Activated B cell treated with CpG ODN at 0.5 μM for 24 hours (primary cell): ENCODE results near the gene HSDL2. TPM values are rescaled to one million over a fixed set of nuclear protein-coding genes. Genes with fewer than 3 reads are reported as not detected.

Source experiments
- ATAC-seq: fragments of 200-7000 bp; cut with Tn5 transposase; one replicate; pipeline ENCODE4 v1.10.0; 2021; ENCODE audit warnings: low read depth, mild to moderate bottlenecking, moderate library complexity
- CTCF ChIA-PET: fragments of 350-600 bp; sonication (Branson Sonifier 250); formaldehyde crosslinking; loops from one replicate; lab custom pipeline; 2021; ENCODE audit warnings: antibody characterized with exemption; lab: Charles Lee
- POLR2A ChIA-PET: fragments of 350-600 bp; sonication (Branson Sonifier 250); formaldehyde crosslinking; loops from one replicate; lab custom pipeline; 2021; ENCODE audit warnings: antibody characterized with exemption; lab: Charles Lee
- DNase-seq: peaks from one replicate; pipeline ENCODE4 v3.0.0; 2022
- H3K27ac Mint-ChIP-seq: one replicate; pipeline ENCODE4 v1.8.0; 2020; ENCODE audit warnings: mixed read lengths
- H3K27me3 Mint-ChIP-seq: one replicate; pipeline ENCODE4 v1.8.0; 2021; ENCODE audit warnings: mixed read lengths
- H3K36me3 Mint-ChIP-seq: one replicate; pipeline ENCODE4 v1.8.0; 2021; ENCODE audit warnings: low read depth, mixed read lengths
- H3K4me1 Mint-ChIP-seq: one replicate; pipeline ENCODE4 v1.8.0; 2021; ENCODE audit warnings: mixed read lengths
- H3K4me3 Mint-ChIP-seq: one replicate; pipeline ENCODE4 v1.8.0; 2020; ENCODE audit warnings: mild to moderate bottlenecking, mixed read lengths
- H3K9me3 Mint-ChIP-seq: one replicate; pipeline ENCODE4 v1.8.0; 2020; ENCODE audit warnings: mixed read lengths
- intact Hi-C: fragments of 100-400 bp; cut with micrococcal nuclease; formaldehyde crosslinking; loops from one replicate; pipeline ENCODE4 v1.15.1; 2024
- total RNA-seq: library from RNA; stranded (reverse); gene quantifications from 2 replicates; pipeline ENCODE4 v1.2.3, GENCODE V29; 2022
- TF ChIP-seq, protein P1 (sequence below): fragments of 200-600 bp; IDR thresholded peaks from one replicate; pipeline ENCODE4 v1.8.0; 2022; ENCODE audit warnings: antibody characterized with exemption, mild to moderate bottlenecking

The HSDL2 gene
- total RNA-seq, 1 donor from 2014 or later = 11.3 TPM

GRCh38 chr9:112462855-112463254 is 82.9 kb downstream of the HSDL2 start:
- Mint-ChIP-seq H3K27ac (no peak overlapping the region), H3K4me3 (no peak overlapping the region), H3K27me3 (no peaks in the 10 kb centered on the region), H3K4me1 (no peaks in the 10 kb centered on the region), H3K36me3 (peaks cover 33% of the 10 kb centered on the region), H3K9me3 (peaks cover 2% of the 10 kb centered on the region)
- TF ChIP-seq, protein P1, sequence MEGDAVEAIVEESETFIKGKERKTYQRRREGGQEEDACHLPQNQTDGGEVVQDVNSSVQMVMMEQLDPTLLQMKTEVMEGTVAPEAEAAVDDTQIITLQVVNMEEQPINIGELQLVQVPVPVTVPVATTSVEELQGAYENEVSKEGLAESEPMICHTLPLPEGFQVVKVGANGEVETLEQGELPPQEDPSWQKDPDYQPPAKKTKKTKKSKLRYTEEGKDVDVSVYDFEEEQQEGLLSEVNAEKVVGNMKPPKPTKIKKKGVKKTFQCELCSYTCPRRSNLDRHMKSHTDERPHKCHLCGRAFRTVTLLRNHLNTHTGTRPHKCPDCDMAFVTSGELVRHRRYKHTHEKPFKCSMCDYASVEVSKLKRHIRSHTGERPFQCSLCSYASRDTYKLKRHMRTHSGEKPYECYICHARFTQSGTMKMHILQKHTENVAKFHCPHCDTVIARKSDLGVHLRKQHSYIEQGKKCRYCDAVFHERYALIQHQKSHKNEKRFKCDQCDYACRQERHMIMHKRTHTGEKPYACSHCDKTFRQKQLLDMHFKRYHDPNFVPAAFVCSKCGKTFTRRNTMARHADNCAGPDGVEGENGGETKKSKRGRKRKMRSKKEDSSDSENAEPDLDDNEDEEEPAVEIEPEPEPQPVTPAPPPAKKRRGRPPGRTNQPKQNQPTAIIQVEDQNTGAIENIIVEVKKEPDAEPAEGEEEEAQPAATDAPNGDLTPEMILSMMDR = no peak
- DNase-seq (no peak), ATAC-seq (no peak)
- intact Hi-C loops = no loop called here
- POLR2A ChIA-PET = no interaction called here
- CTCF ChIA-PET = no interaction called here

DNA sequence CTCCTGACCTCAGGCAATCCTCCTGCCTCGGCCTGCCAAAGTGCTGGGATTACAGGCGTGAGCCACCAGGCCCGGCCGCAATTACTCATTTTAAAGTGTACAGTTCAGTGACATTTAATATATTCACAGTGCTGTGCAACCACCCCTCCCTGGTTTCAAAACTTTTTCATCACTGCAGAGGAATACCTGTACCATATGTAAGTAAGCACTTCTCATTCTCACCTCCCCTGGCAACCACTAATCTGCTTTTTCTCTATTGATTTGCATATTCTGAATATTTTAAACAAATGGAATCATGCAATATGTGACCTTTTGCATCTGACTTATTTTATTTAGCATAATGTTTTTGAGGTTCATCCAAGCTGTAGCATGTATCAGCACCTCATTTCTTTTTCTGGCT is 85.4 kb downstream of the HSDL2 start:
- H3K9me3 Mint-ChIP-seq = peaks cover 2% of the 10 kb centered on the region

GRCh38 chr9:112472996-112473395 is 93.1 kb downstream of the HSDL2 start:
- Mint-ChIP-seq H3K36me3 (peaks cover 34% of the 10 kb centered on the region), H3K27me3 (no peaks in the 10 kb centered on the region), H3K27ac (no peak overlapping the region), H3K4me1 (no peaks in the 10 kb centered on the region), H3K4me3 (no peak overlapping the region), H3K9me3 (peaks cover 2% of the 10 kb centered on the region)
- intact Hi-C loops = no loop called here
- TF ChIP-seq, protein P1 = no peak
- DNase-seq (no peak), ATAC-seq (no peak)
- CTCF ChIA-PET = no interaction called here
- POLR2A ChIA-PET = interaction anchor here (0.6 kb wide), 1 partner anchor 685 kb away, joined by 4 read pairs; no protein-coding TSS in a partner anchor

More for the DNA sequence above, 85.4 kb downstream of the HSDL2 start:
- intact Hi-C loops = no loop called here
- ATAC-seq = no peak
- no peak for DNase-seq
- TF ChIP-seq, protein P1 = no peak
- Mint-ChIP-seq H3K4me1 (no peaks in the 10 kb centered on the region), H3K27ac (no peak overlapping the region), H3K36me3 (peaks cover 28% of the 10 kb centered on the region), H3K4me3 (no peak overlapping the region), H3K27me3 (no peaks in the 10 kb centered on the region)
- POLR2A ChIA-PET = no interaction called here
- CTCF ChIA-PET = no interaction called here

GRCh38 chr9:112473986-112474385 is 94.1 kb downstream of the HSDL2 start:
- ATAC-seq = no peak
- POLR2A ChIA-PET = no interaction called here
- Mint-ChIP-seq H3K4me1 (no peaks in the 10 kb centered on the region), H3K27ac (no peak overlapping the region), H3K36me3 (peaks cover 32% of the 10 kb centered on the region), H3K27me3 (no peaks in the 10 kb centered on the region), H3K4me3 (no peak overlapping the region), H3K9me3 (peaks cover 7% of the 10 kb centered on the region)
- intact Hi-C loops = no loop called here
- CTCF ChIA-PET = no interaction called here
- DNase-seq = no peak
- TF ChIP-seq, protein P1 = no peak

DNA sequence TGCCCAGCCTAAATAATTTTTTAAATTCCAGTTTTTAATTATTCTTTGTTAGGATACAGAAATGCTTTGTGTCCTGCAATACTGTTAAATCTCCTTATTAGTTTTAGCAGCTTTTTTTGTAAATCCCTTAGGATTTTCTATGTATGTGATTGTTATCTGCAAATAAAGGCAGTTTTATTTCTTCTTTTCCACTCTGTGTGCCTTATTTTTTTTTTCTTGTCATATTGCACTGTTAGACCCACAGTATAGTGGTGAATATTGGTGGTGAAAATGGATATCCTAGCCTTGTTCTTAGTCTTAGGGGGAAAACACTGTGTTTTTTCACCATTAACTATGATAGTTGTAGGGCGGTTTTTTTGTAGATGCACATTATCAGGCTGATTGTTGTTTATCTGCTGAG is 95.4 kb downstream of the HSDL2 start:
- TF ChIP-seq, protein P1 = no peak
- no peak for DNase-seq
- Mint-ChIP-seq H3K36me3 (peaks cover 31% of the 10 kb centered on the region), H3K27ac (no peak overlapping the region), H3K27me3 (no peaks in the 10 kb centered on the region), H3K9me3 (peaks cover 7% of the 10 kb centered on the region), H3K4me3 (no peak overlapping the region), H3K4me1 (no peaks in the 10 kb centered on the region)
- intact Hi-C loops = no loop called here
- ChIA-PET POLR2A (no interaction called here), CTCF (no interaction called here)
- ATAC-seq = no peak
